ENCODE measurements around the gene GLDC.
"Not testable (repeated sequence)": the region's sequence is repeated elsewhere in the genome, so short reads cannot be mapped to it uniquely, and the experiment has no call there.

GLDC gene

GRCh38 chr9:6628704-6629103, 16.8 kb downstream of the GLDC start:
- no peak for ATAC-seq (ENCODE audit: insufficient read depth, low read depth)
- TF ChIP-seq CTCF (IDR thresholded peaks at IDR 0.05; ENCODE audit: borderline replicate concordance, extremely low read depth, low read length, poor library complexity, severe bottlenecking): no peak
- no peak for TF ChIP-seq EZH2 (IDR thresholded peaks at IDR 0.05; ENCODE audit: borderline replicate concordance, low read depth, low read length, severe bottlenecking)
- no peak overlapping the region for H3K9ac ChIP-seq (ENCODE audit: low read depth, low read length)

GRCh38 chr9:6625363-6625762, 20.2 kb downstream of the GLDC start:
- Histone ChIP-seq H3K79me2 (ENCODE audit: insufficient read depth, low read length) (no peaks in the 10 kb centered on the region), H3K27ac (ENCODE audit: low read length) (no peak overlapping the region), H3K36me3 (ENCODE audit: insufficient read depth, low read length) (no peaks in the 10 kb centered on the region), H4K20me1 (ENCODE audit: insufficient read depth, low read length) (no peaks in the 10 kb centered on the region), H3K9ac (ENCODE audit: low read depth, low read length) (no peak overlapping the region), H3K4me2 (ENCODE audit: insufficient read depth, low read length) (no peak overlapping the region), H2AFZ (ENCODE audit: low read depth, low read length) (no peak overlapping the region), H3K27me3 (ENCODE audit: insufficient read depth, low read length, poor library complexity) (no peaks in the 10 kb centered on the region), H3K4me1 (ENCODE audit: insufficient read depth, low read length) (no peaks in the 10 kb centered on the region), H3K4me3 (ENCODE audit: low read depth in 1 of 2, low read length in 2 of 2) (no peak overlapping the region), H3K9me3 (ENCODE audit: insufficient read depth, low read length, severe bottlenecking) (no peaks in the 10 kb centered on the region)
- DNase-seq: no peak
- no peak for TF ChIP-seq CTCF (IDR thresholded peaks at IDR 0.05; ENCODE audit: borderline replicate concordance, extremely low read depth, low read length, poor library complexity, severe bottlenecking)
- TF ChIP-seq EZH2 (IDR thresholded peaks at IDR 0.05; ENCODE audit: borderline replicate concordance, low read depth, low read length, severe bottlenecking): no peak
- no peak for ATAC-seq (ENCODE audit: insufficient read depth, low read depth)

More at GRCh38 chr9:6628704-6629103, 16.8 kb downstream of the GLDC start:
- no peaks in the 10 kb centered on the region for H3K4me1 ChIP-seq (ENCODE audit: insufficient read depth, low read length)
- no peak overlapping the region for H3K4me2 ChIP-seq (ENCODE audit: insufficient read depth, low read length)
- no peaks in the 10 kb centered on the region for H3K36me3 ChIP-seq (ENCODE audit: insufficient read depth, low read length)
- H3K27ac ChIP-seq (ENCODE audit: low read length): no peak overlapping the region
- no peaks in the 10 kb centered on the region for H3K27me3 ChIP-seq (ENCODE audit: insufficient read depth, low read length, poor library complexity)
- H3K79me2 ChIP-seq (ENCODE audit: insufficient read depth, low read length): no peaks in the 10 kb centered on the region
- DNase-seq: no peak
- H4K20me1 ChIP-seq (ENCODE audit: insufficient read depth, low read length): no peaks in the 10 kb centered on the region
- no peak overlapping the region for H3K4me3 ChIP-seq (ENCODE audit: low read depth in 1 of 2, low read length in 2 of 2)
- H2AFZ ChIP-seq (ENCODE audit: low read depth, low read length): no peak overlapping the region
- no peaks in the 10 kb centered on the region for H3K9me3 ChIP-seq (ENCODE audit: insufficient read depth, low read length, severe bottlenecking)

- H3K9ac ChIP-seq (ENCODE audit: low read depth, low read length); DNase-seq; H3K27me3 ChIP-seq (ENCODE audit: insufficient read depth, low read length, poor library complexity); H3K4me2 ChIP-seq (ENCODE audit: insufficient read depth, low read length); H3K79me2 ChIP-seq (ENCODE audit: insufficient read depth, low read length); H3K27ac ChIP-seq (ENCODE audit: low read length); H2AFZ ChIP-seq (ENCODE audit: low read depth, low read length); H3K4me3 ChIP-seq (ENCODE audit: low read depth in 1 of 2, low read length in 2 of 2); H3K4me1 ChIP-seq (ENCODE audit: insufficient read depth, low read length); H3K36me3 ChIP-seq (ENCODE audit: insufficient read depth, low read length); H4K20me1 ChIP-seq (ENCODE audit: insufficient read depth, low read length); H3K9me3 ChIP-seq (ENCODE audit: insufficient read depth, low read length, severe bottlenecking); ATAC-seq (ENCODE audit: insufficient read depth, low read depth): not testable (repeated sequence)
Measured at GRCh38 chr9:6622784-6623183, 22.7 kb downstream of the GLDC start.

- TF ChIP-seq EZH2 (IDR thresholded peaks at IDR 0.05; ENCODE audit: borderline replicate concordance, low read depth, low read length, severe bottlenecking) (no peak), CTCF (IDR thresholded peaks at IDR 0.05; ENCODE audit: borderline replicate concordance, extremely low read depth, low read length, poor library complexity, severe bottlenecking) (no peak)
- no peak overlapping the region for H2AFZ ChIP-seq (ENCODE audit: low read depth, low read length)
- H3K27ac ChIP-seq (ENCODE audit: low read length): no peak overlapping the region
- DNase-seq (no peak), ATAC-seq (ENCODE audit: insufficient read depth, low read depth) (no peak)
- H3K9ac ChIP-seq (ENCODE audit: low read depth, low read length): no peak overlapping the region
- H3K4me2 ChIP-seq (ENCODE audit: insufficient read depth, low read length): no peak overlapping the region
- no peaks in the 10 kb centered on the region for H3K4me1 ChIP-seq (ENCODE audit: insufficient read depth, low read length)
- H4K20me1 ChIP-seq (ENCODE audit: insufficient read depth, low read length): no peaks in the 10 kb centered on the region
- no peaks in the 10 kb centered on the region for H3K36me3 ChIP-seq (ENCODE audit: insufficient read depth, low read length)
- no peak overlapping the region for H3K4me3 ChIP-seq (ENCODE audit: low read depth in 1 of 2, low read length in 2 of 2)
- H3K79me2 ChIP-seq (ENCODE audit: insufficient read depth, low read length): no peaks in the 10 kb centered on the region
- H3K9me3 ChIP-seq (ENCODE audit: insufficient read depth, low read length, severe bottlenecking): no peaks in the 10 kb centered on the region
- no peaks in the 10 kb centered on the region for H3K27me3 ChIP-seq (ENCODE audit: insufficient read depth, low read length, poor library complexity)
Measured at GRCh38 chr9:6620796-6621195, 24.7 kb downstream of the GLDC start.
